ENCODE data around the gene NDUFV2. TPM values are rescaled to one million over a fixed set of nuclear protein-coding genes. Genes with fewer than 3 reads are reported as not detected.

The NDUFV2 gene
- total and polyA plus RNA-seq, 2 of the 13 experiments (the other 11 are each of a cell fraction or from before 2014, with no cell fraction given), result 216 to 299 TPM

- intact Hi-C loops (cut with micrococcal nuclease; ENCODE audit: unreplicated experiment) (no loop called here), in situ Hi-C loops (cut with HindIII; ENCODE audit: extremely low pct_ligation_motif_present, low pct_unique_long_range_greater_than_20kb) (loop anchor here (25.0 kb wide), 1 partner anchor 271 kb away; the partner anchor contains the start of gene TWSG1)
- Histone ChIP-seq H3K4me1 (ENCODE audit: insufficient read depth, low read length) (peaks cover 32% of the 10 kb centered on the region), H3K9me3 (ENCODE audit: low read length) (no peaks in the 10 kb centered on the region), H2AFZ (ENCODE audit: low read length) (no peak overlapping the region), H4K20me1 (ENCODE audit: insufficient read depth, low read length) (no peaks in the 10 kb centered on the region), H3K4me3 (replicated peaks in 1 of 3; ENCODE audit: insufficient read depth in 1 of 3, low read depth in 2 of 3, low read length in 3 of 3) (no peak overlapping the region), H3K9ac (ENCODE audit: insufficient read depth, low read depth, low read length) (no peak overlapping the region), H3K27me3 (ENCODE audit: control insufficient read depth in 1 of 2, insufficient read depth in 2 of 2, low read length in 2 of 2) (no peaks in the 10 kb centered on the region; a peak in 1 of 5 replicates), H3K79me2 (ENCODE audit: insufficient read depth, low read length) (no peaks in the 10 kb centered on the region), H3K4me2 (ENCODE audit: low read depth, low read length) (no peak overlapping the region; the same call in 1 of the 2 replicates), H3K36me3 (replicated peaks in 1 of 2; ENCODE audit: control insufficient read depth in 1 of 2, insufficient read depth in 2 of 2, low read length in 2 of 2) (no peaks in the 10 kb centered on the region), H3K27ac (ENCODE audit: extremely low read length, insufficient read depth, low read length) (no peak overlapping the region)
- no peak for ATAC-seq
- CTCF ChIA-PET (ENCODE audit: low intra/inter-chr PET ratio, low total read pairs), result interaction anchor here (0.6 kb wide), 1 partner anchor 198 kb away, joined by 3 read pairs; no protein-coding TSS in a partner anchor
- no peak for TF ChIP-seq SMAD3 (CRISPR knock-in tag; IDR thresholded peaks at IDR 0.05)
- TF ChIP-seq ZNF652 (CRISPR knock-in tag; IDR thresholded peaks at IDR 0.05; ENCODE audit: borderline replicate concordance, low read depth), result peak; percentile 80
- BruUV-seq (replicated peaks), result no TSS peak
- WGBS (ENCODE audit: low lambda C conversion rate), result 31% methylated on average over 5 of the region's 5 CpGs
- no peak for DNase-seq (ENCODE audit: low spot score)
- POLR2A ChIA-PET, result no interaction called here
- no peak for FAIRE-seq
These were observed 36.6 kb upstream of the NDUFV2 start for GRCh38 chr18:9065864-9066263.

- intact Hi-C loops (cut with micrococcal nuclease; ENCODE audit: unreplicated experiment), result no loop called here
- POLR2A ChIA-PET, result no interaction called here
- no peak for TF ChIP-seq MBNL3 (CRISPR knock-in tag; conservative IDR thresholded peaks at IDR 0.05)
- TF ChIP-seq SMAD9 (CRISPR knock-in tag; IDR thresholded peaks at IDR 0.05), result no peak
- TF ChIP-seq SP140L (CRISPR knock-in tag; IDR thresholded peaks at IDR 0.05; ENCODE audit: borderline replicate concordance), result no peak
- TF ChIP-seq, protein P1, sequence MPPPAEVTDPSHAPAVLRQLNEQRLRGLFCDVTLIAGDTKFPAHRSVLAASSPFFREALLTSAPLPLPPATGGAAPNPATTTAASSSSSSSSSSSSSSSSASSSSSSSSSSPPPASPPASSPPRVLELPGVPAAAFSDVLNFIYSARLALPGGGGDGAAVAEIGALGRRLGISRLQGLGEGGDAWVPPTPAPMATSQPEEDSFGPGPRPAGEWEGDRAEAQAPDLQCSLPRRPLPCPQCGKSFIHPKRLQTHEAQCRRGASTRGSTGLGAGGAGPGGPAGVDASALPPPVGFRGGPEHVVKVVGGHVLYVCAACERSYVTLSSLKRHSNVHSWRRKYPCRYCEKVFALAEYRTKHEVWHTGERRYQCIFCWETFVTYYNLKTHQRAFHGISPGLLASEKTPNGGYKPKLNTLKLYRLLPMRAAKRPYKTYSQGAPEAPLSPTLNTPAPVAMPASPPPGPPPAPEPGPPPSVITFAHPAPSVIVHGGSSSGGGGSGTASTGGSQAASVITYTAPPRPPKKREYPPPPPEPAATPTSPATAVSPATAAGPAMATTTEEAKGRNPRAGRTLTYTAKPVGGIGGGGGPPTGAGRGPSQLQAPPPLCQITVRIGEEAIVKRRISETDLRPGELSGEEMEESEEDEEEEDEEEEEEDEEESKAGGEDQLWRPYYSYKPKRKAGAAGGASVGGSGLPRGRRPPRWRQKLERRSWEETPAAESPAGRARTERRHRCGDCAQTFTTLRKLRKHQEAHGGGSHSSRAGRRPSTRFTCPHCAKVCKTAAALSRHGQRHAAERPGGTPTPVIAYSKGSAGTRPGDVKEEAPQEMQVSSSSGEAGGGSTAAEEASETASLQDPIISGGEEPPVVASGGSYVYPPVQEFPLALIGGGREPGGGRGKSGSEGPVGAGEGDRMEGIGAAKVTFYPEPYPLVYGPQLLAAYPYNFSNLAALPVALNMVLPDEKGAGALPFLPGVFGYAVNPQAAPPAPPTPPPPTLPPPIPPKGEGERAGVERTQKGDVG (CRISPR knock-in tag; IDR thresholded peaks at IDR 0.05; ENCODE audit: borderline replicate concordance), result no peak
- TF ChIP-seq ZNF430 (CRISPR knock-in tag; IDR thresholded peaks at IDR 0.05), result no peak
- TF ChIP-seq GTF3A (CRISPR knock-in tag; conservative IDR thresholded peaks at IDR 0.05), result no peak
- TF ChIP-seq PRDM4 (CRISPR knock-in tag; IDR thresholded peaks at IDR 0.05; ENCODE audit: borderline replicate concordance), result no peak
- no peak for TF ChIP-seq HMGA1 (CRISPR knock-in tag; conservative IDR thresholded peaks at IDR 0.05)
- TF ChIP-seq ZNF136 (CRISPR knock-in tag; IDR thresholded peaks at IDR 0.05; ENCODE audit: low read depth), result no peak
- TF ChIP-seq ZIK1 (CRISPR knock-in tag; IDR thresholded peaks at IDR 0.05; ENCODE audit: borderline replicate concordance, low read depth), result no peak
- TF ChIP-seq CREB1 (IDR thresholded peaks at IDR 0.05), result no peak
- TF ChIP-seq CREB1 (CRISPR knock-in tag; IDR thresholded peaks at IDR 0.05), result no peak
These were observed 36.1 kb upstream of the NDUFV2 start for GRCh38 chr18:9066358-9066757.

More at GRCh38 chr18:9066358-9066757, 36.1 kb upstream of the NDUFV2 start:
- Histone ChIP-seq H3K27me3 (ENCODE audit: control insufficient read depth in 1 of 2, insufficient read depth in 2 of 2, low read length in 2 of 2) (no peaks in the 10 kb centered on the region; a peak in 1 of 5 replicates), H3K4me2 (ENCODE audit: low read depth, low read length) (no peak overlapping the region), H3K4me3 (replicated peaks in 1 of 3; ENCODE audit: insufficient read depth in 1 of 3, low read depth in 2 of 3, low read length in 3 of 3) (no peak overlapping the region), H3K9me3 (ENCODE audit: low read length) (no peaks in the 10 kb centered on the region), H2AFZ (ENCODE audit: low read length) (no peak overlapping the region), H3K4me1 (ENCODE audit: insufficient read depth, low read length) (peaks cover 32% of the 10 kb centered on the region), H3K79me2 (ENCODE audit: insufficient read depth, low read length) (no peaks in the 10 kb centered on the region), H4K20me1 (ENCODE audit: insufficient read depth, low read length) (no peaks in the 10 kb centered on the region), H3K9ac (ENCODE audit: insufficient read depth, low read depth, low read length) (no peak overlapping the region), H3K27ac (ENCODE audit: extremely low read length, insufficient read depth, low read length) (no peak overlapping the region), H3K36me3 (replicated peaks in 1 of 2; ENCODE audit: control insufficient read depth in 1 of 2, insufficient read depth in 2 of 2, low read length in 2 of 2) (no peaks in the 10 kb centered on the region)
- no peak for DNase-seq (ENCODE audit: low spot score)
- no peak for FAIRE-seq
- no peak for ATAC-seq
- no TSS peak for BruUV-seq (replicated peaks)
- 93% methylated on average over 4 of the region's 4 CpGs for WGBS (ENCODE audit: low lambda C conversion rate)
- CTCF ChIA-PET (ENCODE audit: low intra/inter-chr PET ratio, low total read pairs), result no interaction called here
- in situ Hi-C loops (cut with HindIII; ENCODE audit: extremely low pct_ligation_motif_present, low pct_unique_long_range_greater_than_20kb), result loop anchor here (25.0 kb wide), 1 partner anchor 271 kb away; the partner anchor contains the start of gene TWSG1
